ENCODE data around the gene TEX2. TPM values are rescaled to one million over a fixed set of nuclear protein-coding genes. Genes with fewer than 3 reads are reported as not detected.

Gene TEX2
- total and polyA plus RNA-seq, 9 of the 15 experiments (the other 6 are each of a cell fraction or from before 2014, with no cell fraction given): 4.1 to 27.6 (median 19.3) TPM

DNA sequence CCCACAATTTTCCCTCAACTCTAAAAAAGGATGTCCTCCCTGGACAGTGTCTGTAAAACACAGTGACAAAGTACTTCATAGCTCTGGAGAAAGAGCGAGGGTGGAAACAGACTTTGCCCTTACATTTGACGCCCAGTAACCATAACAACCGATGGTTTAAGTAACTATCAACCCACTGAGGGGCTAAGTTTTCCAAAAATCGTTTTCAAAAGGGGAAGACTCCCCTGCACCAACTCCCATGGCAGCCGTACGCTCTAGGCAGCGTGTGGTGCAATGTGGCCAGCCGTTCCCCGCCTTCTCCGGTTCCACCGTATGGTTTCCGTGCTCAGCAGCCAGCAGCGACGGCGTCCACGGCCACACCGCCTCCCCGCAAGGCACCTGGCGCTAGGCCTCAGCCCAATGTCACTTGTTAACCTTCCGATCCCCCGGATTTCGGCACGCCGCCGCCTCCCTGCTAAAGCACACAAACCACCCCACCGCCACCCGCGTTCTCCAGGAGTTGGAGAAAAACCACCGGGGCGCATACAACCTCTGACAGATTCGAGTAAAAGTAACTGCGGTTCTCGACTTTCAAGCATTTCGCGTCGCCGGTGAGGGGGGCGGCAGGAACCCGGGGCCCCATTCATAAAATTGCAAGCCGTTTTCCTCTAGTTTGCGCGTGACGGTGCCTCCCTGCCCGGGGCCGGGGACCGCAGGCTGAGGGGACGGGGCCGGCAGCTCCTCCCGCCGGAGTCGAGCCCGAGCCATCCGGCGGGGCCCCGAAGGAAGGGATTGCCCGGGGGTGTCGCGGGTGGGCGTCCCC is 661 bp downstream of the TEX2 start (continued):
- TF ChIP-seq FOXM1 (IDR thresholded peaks at IDR 0.05; ENCODE audit: low read depth) (no peak), FOXM1 (CRISPR knock-in tag; IDR thresholded peaks at IDR 0.05; ENCODE audit: low read depth) (no peak; the same call in 1 of the 2 replicates), TBP (optimal IDR thresholded peaks at IDR 0.05; ENCODE audit: low read depth, low read length) (no peak), MCM3 (IDR thresholded peaks at IDR 0.05) (no peak), ETV6 (IDR thresholded peaks at IDR 0.05; ENCODE audit: borderline replicate concordance in 1 of 2, low read depth in 2 of 2, low read length in 1 of 2) (no peak), ETV6 (CRISPR knock-in tag; IDR thresholded peaks at IDR 0.05; ENCODE audit: borderline replicate concordance) (no peak), GTF2F1 (IDR thresholded peaks at IDR 0.05; ENCODE audit: low read depth, low read length) (no peak), RBFOX2 (IDR thresholded peaks at IDR 0.05; ENCODE audit: low read depth, low read length) (no peak), KAT7 (CRISPR knock-in tag; IDR thresholded peaks at IDR 0.05; ENCODE audit: borderline replicate concordance) (0 out of 2 replicates have a peak, but pooled peaks have one; percentile 29), SNIP1 (IDR thresholded peaks at IDR 0.05; ENCODE audit: low read depth) (no peak), HDAC8 (tag; IDR thresholded peaks at IDR 0.05) (no peak), ZNF57 (CRISPR knock-in tag; IDR thresholded peaks at IDR 0.05) (no peak), HDAC2 (IDR thresholded peaks at IDR 0.05) (no peak), ZNF12 (CRISPR knock-in tag; IDR thresholded peaks at IDR 0.05) (no peak), TAF15 (IDR thresholded peaks at IDR 0.05; ENCODE audit: low read depth, low read length) (no peak), RUNX1 (IDR thresholded peaks at IDR 0.05; ENCODE audit: low read depth) (no peak)
- TF ChIP-seq, protein P1, sequence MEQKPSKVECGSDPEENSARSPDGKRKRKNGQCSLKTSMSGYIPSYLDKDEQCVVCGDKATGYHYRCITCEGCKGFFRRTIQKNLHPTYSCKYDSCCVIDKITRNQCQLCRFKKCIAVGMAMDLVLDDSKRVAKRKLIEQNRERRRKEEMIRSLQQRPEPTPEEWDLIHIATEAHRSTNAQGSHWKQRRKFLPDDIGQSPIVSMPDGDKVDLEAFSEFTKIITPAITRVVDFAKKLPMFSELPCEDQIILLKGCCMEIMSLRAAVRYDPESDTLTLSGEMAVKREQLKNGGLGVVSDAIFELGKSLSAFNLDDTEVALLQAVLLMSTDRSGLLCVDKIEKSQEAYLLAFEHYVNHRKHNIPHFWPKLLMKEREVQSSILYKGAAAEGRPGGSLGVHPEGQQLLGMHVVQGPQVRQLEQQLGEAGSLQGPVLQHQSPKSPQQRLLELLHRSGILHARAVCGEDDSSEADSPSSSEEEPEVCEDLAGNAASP (IDR thresholded peaks at IDR 0.05): no peak
- TF ChIP-seq, protein P2, sequence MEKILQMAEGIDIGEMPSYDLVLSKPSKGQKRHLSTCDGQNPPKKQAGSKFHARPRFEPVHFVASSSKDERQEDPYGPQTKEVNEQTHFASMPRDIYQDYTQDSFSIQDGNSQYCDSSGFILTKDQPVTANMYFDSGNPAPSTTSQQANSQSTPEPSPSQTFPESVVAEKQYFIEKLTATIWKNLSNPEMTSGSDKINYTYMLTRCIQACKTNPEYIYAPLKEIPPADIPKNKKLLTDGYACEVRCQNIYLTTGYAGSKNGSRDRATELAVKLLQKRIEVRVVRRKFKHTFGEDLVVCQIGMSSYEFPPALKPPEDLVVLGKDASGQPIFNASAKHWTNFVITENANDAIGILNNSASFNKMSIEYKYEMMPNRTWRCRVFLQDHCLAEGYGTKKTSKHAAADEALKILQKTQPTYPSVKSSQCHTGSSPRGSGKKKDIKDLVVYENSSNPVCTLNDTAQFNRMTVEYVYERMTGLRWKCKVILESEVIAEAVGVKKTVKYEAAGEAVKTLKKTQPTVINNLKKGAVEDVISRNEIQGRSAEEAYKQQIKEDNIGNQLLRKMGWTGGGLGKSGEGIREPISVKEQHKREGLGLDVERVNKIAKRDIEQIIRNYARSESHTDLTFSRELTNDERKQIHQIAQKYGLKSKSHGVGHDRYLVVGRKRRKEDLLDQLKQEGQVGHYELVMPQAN (IDR thresholded peaks at IDR 0.05; ENCODE audit: borderline replicate concordance): no peak; the same call in none of the 2 replicates
- TF ChIP-seq, protein P3, sequence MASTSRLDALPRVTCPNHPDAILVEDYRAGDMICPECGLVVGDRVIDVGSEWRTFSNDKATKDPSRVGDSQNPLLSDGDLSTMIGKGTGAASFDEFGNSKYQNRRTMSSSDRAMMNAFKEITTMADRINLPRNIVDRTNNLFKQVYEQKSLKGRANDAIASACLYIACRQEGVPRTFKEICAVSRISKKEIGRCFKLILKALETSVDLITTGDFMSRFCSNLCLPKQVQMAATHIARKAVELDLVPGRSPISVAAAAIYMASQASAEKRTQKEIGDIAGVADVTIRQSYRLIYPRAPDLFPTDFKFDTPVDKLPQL (IDR thresholded peaks at IDR 0.05; ENCODE audit: extremely low read depth, insufficient read length): no peak
- TF ChIP-seq, protein P4, sequence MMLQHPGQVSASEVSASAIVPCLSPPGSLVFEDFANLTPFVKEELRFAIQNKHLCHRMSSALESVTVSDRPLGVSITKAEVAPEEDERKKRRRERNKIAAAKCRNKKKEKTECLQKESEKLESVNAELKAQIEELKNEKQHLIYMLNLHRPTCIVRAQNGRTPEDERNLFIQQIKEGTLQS (IDR thresholded peaks at IDR 0.05): no peak
- TF ChIP-seq, protein P4 (CRISPR knock-in tag; conservative IDR thresholded peaks at IDR 0.05): no peak
- TF ChIP-seq, protein P5, sequence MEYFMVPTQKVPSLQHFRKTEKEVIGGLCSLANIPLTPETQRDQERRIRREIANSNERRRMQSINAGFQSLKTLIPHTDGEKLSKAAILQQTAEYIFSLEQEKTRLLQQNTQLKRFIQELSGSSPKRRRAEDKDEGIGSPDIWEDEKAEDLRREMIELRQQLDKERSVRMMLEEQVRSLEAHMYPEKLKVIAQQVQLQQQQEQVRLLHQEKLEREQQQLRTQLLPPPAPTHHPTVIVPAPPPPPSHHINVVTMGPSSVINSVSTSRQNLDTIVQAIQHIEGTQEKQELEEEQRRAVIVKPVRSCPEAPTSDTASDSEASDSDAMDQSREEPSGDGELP (CRISPR knock-in tag; IDR thresholded peaks at IDR 0.05; ENCODE audit: borderline replicate concordance): no peak
